Ovary (tissue), 3 donors: ENCODE results near the gene RPL37A.

Experiments
- EP300 ChIP-seq: sonication (generic); formaldehyde crosslinking; IDR thresholded peaks from one replicate; pipeline ENCODE4 v1.6.1; 2017; ENCODE audit warnings: antibody characterized with exemption
- POLR2A ChIP-seq: fragments of 450-650 bp; IDR thresholded peaks from one replicate; pipeline ENCODE4 v1.6.1; 2017; ENCODE audit warnings: antibody characterized with exemption, mild to moderate bottlenecking, moderate library complexity
- TF ChIP-seq, protein P1 (sequence below), 3 donors: fragments of 450-650 bp in 2 of 3; fragments of 200-600 bp in 1 of 3; IDR thresholded peaks; one replicate each; pipeline versions ENCODE4 v1.5.1 to v1.8.0; 2016 to 2022; ENCODE audit warnings: antibody characterized with exemption in 3 of 3, mild to moderate bottlenecking in 1 of 3
- donor health status: DM: no; HTN: no; CAD: no.

DNA sequence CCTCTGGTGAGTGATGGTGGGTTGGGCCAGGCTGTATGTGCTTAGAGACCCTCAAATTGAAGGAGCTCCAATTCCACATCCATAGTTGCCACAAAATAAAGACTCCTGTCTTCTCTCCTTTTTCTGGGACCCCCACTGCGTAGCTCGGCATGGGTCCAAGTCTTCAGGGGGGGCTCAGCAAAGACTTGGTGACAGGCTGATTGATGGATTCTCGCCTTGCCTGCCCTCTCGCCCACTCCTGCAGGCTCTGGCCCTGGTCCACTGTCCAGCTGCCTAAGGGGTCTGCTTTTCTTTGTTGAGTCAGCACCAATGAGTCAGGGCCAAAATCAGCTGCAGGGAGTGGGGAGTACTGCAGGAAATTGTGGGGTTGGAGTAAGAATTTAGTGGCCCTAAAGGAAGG, 21.5 kb downstream of the RPL37A start:
- TF ChIP-seq, protein P1, sequence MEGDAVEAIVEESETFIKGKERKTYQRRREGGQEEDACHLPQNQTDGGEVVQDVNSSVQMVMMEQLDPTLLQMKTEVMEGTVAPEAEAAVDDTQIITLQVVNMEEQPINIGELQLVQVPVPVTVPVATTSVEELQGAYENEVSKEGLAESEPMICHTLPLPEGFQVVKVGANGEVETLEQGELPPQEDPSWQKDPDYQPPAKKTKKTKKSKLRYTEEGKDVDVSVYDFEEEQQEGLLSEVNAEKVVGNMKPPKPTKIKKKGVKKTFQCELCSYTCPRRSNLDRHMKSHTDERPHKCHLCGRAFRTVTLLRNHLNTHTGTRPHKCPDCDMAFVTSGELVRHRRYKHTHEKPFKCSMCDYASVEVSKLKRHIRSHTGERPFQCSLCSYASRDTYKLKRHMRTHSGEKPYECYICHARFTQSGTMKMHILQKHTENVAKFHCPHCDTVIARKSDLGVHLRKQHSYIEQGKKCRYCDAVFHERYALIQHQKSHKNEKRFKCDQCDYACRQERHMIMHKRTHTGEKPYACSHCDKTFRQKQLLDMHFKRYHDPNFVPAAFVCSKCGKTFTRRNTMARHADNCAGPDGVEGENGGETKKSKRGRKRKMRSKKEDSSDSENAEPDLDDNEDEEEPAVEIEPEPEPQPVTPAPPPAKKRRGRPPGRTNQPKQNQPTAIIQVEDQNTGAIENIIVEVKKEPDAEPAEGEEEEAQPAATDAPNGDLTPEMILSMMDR (IDR thresholded peaks at IDR 0.05): no peak
- TF ChIP-seq POLR2A: no peak
- no peak for TF ChIP-seq EP300
